GM10266 (cell line): ENCODE measurements around the gene PLEKHA1.

Experiments
- DNase-seq: peaks from one replicate; pipeline ENCODE4 v3.0.0; 2012; ENCODE audit errors: extremely low spot score
- CTCF ChIP-seq: IDR thresholded peaks from 2 replicates; pipeline ENCODE4 v1.5.1; 2012; ENCODE audit warnings: mild to moderate bottlenecking, low read depth; ENCODE audit not compliant: control insufficient read depth, insufficient read depth; ENCODE audit errors: missing control alignments

PLEKHA1 gene

GRCh38 chr10:122379041-122379440 is 4.5 kb downstream of the PLEKHA1 start:
- TF ChIP-seq CTCF: no peak
- no peak for DNase-seq

- DNase-seq: no peak
- no peak for TF ChIP-seq CTCF
These were observed 5.0 kb downstream of the PLEKHA1 start for GRCh38 chr10:122379537-122379936.

DNA sequence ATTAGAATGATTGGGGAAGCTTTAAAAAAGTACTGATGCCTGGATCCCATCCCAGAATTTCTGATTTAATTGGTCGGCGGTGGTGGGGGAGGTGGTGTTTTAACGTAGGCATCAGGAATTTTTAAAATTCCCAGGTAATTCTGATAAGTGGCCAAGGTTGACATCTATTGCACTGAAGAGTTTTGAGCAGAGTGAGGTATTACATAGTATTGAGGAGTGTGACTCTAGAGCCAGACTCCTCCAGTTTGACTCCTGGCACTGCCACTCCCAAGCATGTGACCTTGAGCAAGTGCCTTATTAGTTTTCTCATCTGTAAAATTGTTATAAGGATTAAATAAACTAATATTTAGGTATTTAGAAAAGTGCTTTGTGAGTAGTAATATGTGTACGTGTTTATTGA is 6.2 kb downstream of the PLEKHA1 start:
- DNase-seq: no peak
- no peak for TF ChIP-seq CTCF

GRCh38 chr10:122381680-122382079 is 7.2 kb downstream of the PLEKHA1 start:
- no peak for DNase-seq
- TF ChIP-seq CTCF: no peak

DNA sequence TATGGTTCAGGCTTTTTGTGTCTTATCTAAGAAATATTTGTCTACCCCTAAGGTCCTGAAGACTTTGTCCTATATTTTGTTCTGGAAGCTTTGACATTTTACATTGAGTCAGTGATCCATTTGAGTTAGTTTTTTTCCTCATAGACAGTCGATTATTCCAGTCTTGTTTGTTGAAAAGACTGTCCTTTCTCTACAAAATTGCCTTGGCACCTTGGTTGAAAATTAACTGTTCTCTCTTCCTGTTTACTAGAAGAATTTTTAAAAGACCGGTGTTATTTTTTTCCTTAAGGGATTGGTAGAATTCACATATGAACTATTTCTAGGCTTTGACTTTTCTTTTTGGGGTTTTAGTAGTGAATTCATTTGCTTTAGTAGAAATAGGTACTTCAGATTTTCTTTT is 12.0 kb downstream of the PLEKHA1 start:
- DNase-seq: no peak
- no peak for TF ChIP-seq CTCF

DNA sequence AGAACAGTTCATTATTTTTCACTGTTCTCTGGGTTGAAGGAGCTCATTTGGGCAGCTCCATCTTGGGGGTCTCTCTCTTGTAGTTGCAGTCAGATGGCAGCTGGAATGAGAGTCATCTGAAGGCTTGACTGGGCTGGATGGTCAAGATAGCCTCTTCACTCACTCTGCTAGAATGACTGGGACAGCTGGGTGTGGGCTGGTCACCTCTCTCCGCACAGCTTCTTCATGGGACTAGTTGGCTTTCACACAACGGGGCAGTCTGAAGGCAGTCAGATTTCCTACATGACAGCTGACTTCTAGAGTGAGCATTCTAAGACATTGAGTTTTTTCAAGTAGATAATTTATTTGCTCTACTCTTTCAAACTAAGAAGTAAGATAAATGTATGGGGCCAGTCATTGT is 13.1 kb downstream of the PLEKHA1 start:
- TF ChIP-seq CTCF: no peak
- DNase-seq: no peak

- TF ChIP-seq CTCF: no peak
- no peak for DNase-seq
These were observed 13.9 kb downstream of the PLEKHA1 start for GRCh38 chr10:122388287-122388997.
